ENCODE results near the gene FAXDC2.

DNA sequence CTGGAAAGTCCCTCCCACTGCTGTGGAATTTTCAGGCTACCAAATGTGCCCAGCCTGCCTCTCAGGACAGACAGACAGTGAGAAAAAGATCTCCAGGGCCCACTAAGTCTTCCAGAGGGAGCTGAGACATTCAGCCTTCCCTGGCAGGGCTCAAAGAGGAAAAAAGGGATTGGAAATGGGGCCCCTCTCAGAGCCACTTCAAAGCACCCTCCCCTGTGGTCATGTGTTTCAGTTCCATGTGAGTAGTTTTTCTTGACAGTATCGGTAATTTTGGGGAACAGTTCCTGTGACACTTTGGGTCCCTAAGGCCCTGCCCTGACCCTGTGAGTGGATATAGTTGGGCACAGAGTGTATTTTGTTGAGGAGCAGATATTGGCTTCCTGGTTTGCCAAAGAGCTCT is 70.3 kb downstream of the FAXDC2 start:
- TF ChIP-seq POLR2AphosphoS5 (IDR thresholded peaks at IDR 0.05; ENCODE audit: low read depth, low read length) (no peak), POLR2A (IDR thresholded peaks at IDR 0.05; ENCODE audit: low read depth, low read length) (no peak)

All from GM12892 (cell line).